ENCODE data around the gene DGKG.

Gene DGKG

DNA sequence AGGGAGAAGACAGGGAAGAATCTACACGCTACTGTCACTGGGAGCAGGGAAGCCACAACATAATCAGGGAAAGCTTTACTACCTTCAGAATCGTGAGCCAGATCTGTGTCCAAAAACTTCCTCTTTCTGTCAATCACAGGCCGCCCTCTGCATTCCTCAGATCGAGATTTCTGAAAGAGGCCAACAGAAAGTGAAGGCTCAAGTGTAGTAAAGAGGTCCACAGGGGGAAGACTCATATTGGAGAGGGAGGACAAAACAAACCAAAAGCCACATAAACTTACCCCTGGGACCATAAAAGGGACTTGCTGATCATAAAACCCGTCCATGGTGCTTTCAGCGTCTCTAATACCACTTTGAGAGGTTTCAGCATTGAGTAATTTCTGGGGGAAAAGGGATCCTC, 256.5 kb downstream of the DGKG start:
- TF ChIP-seq CTCF (conservative IDR thresholded peaks at IDR 0.05; ENCODE audit: low read length) (no peak), EZH2phosphoT487 (IDR thresholded peaks at IDR 0.05; ENCODE audit: borderline replicate concordance) (no peak)
- H4K20me1 ChIP-seq (ENCODE audit: insufficient read depth, low read length, poor library complexity, severe bottlenecking), result peaks cover 7% of the 10 kb centered on the region
- no peak overlapping the region for H2AFZ ChIP-seq (ENCODE audit: low read length)
- no peaks in the 10 kb centered on the region for H3K9me2 ChIP-seq (replicated peaks; ENCODE audit: low read depth, low read length)
- peak overlapping the region; percentile 7 for H3K4me2 ChIP-seq (ENCODE audit: low read depth, low read length, poor library complexity, severe bottlenecking)
- H3F3A ChIP-seq (ENCODE audit: low read depth), result no peaks in the 10 kb centered on the region
- H3K4me3 ChIP-seq (ENCODE audit: low read length, poor library complexity, severe bottlenecking), result no peak overlapping the region
- H3K79me2 ChIP-seq (ENCODE audit: insufficient read depth, low read length), result no peaks in the 10 kb centered on the region
- peaks cover 7% of the 10 kb centered on the region for H3K27me3 ChIP-seq (ENCODE audit: insufficient read depth, low read length, poor library complexity, severe bottlenecking)
- peaks cover 50% of the 10 kb centered on the region for H3K4me1 ChIP-seq (ENCODE audit: insufficient read depth, low read length, poor library complexity, severe bottlenecking)
- H3K9me3 ChIP-seq (ENCODE audit: insufficient read depth, low read depth, low read length), result no peaks in the 10 kb centered on the region
- H3K36me3 ChIP-seq (ENCODE audit: insufficient read depth, low read length), result no peaks in the 10 kb centered on the region
- H3K9ac ChIP-seq (ENCODE audit: low read depth, low read length, poor library complexity, severe bottlenecking), result no peak overlapping the region

GRCh38 chr3:186102687-186103086, 259.3 kb downstream of the DGKG start:
- no peaks in the 10 kb centered on the region for H3K27me3 ChIP-seq (ENCODE audit: insufficient read depth, low read length, poor library complexity, severe bottlenecking)
- H3K4me3 ChIP-seq (ENCODE audit: low read length, poor library complexity, severe bottlenecking), result no peak overlapping the region
- no peak for TF ChIP-seq CTCF (conservative IDR thresholded peaks at IDR 0.05; ENCODE audit: low read length)
- TF ChIP-seq EZH2phosphoT487 (IDR thresholded peaks at IDR 0.05; ENCODE audit: borderline replicate concordance), result no peak
- H3K9ac ChIP-seq (ENCODE audit: low read depth, low read length, poor library complexity, severe bottlenecking), result no peak overlapping the region
- no peak overlapping the region for H3K4me2 ChIP-seq (ENCODE audit: low read depth, low read length, poor library complexity, severe bottlenecking)
- H3K4me1 ChIP-seq (ENCODE audit: insufficient read depth, low read length, poor library complexity, severe bottlenecking), result peaks cover 38% of the 10 kb centered on the region
- no peaks in the 10 kb centered on the region for H3K9me2 ChIP-seq (replicated peaks; ENCODE audit: low read depth, low read length)
- H3K79me2 ChIP-seq (ENCODE audit: insufficient read depth, low read length), result no peaks in the 10 kb centered on the region
- H3K36me3 ChIP-seq (ENCODE audit: insufficient read depth, low read length), result no peaks in the 10 kb centered on the region
- no peaks in the 10 kb centered on the region for H4K20me1 ChIP-seq (ENCODE audit: insufficient read depth, low read length, poor library complexity, severe bottlenecking)
- H2AFZ ChIP-seq (ENCODE audit: low read length), result no peak overlapping the region
- no peaks in the 10 kb centered on the region for H3K9me3 ChIP-seq (ENCODE audit: insufficient read depth, low read depth, low read length)
- H3F3A ChIP-seq (ENCODE audit: low read depth), result no peaks in the 10 kb centered on the region

- Histone ChIP-seq H3K27me3 (ENCODE audit: insufficient read depth, low read length, poor library complexity, severe bottlenecking) (no peaks in the 10 kb centered on the region), H3K4me1 (ENCODE audit: insufficient read depth, low read length, poor library complexity, severe bottlenecking) (peaks cover 37% of the 10 kb centered on the region), H3K9me3 (ENCODE audit: insufficient read depth, low read depth, low read length) (no peaks in the 10 kb centered on the region), H2AFZ (ENCODE audit: low read length) (no peak overlapping the region), H3K9me2 (replicated peaks; ENCODE audit: low read depth, low read length) (no peaks in the 10 kb centered on the region), H3K36me3 (ENCODE audit: insufficient read depth, low read length) (no peaks in the 10 kb centered on the region), H3K4me2 (ENCODE audit: low read depth, low read length, poor library complexity, severe bottlenecking) (no peak overlapping the region), H4K20me1 (ENCODE audit: insufficient read depth, low read length, poor library complexity, severe bottlenecking) (no peaks in the 10 kb centered on the region), H3K4me3 (ENCODE audit: low read length, poor library complexity, severe bottlenecking) (no peak overlapping the region), H3F3A (ENCODE audit: low read depth) (no peaks in the 10 kb centered on the region), H3K79me2 (ENCODE audit: insufficient read depth, low read length) (no peaks in the 10 kb centered on the region), H3K9ac (ENCODE audit: low read depth, low read length, poor library complexity, severe bottlenecking) (no peak overlapping the region)
- TF ChIP-seq CTCF (conservative IDR thresholded peaks at IDR 0.05; ENCODE audit: low read length) (no peak), EZH2phosphoT487 (IDR thresholded peaks at IDR 0.05; ENCODE audit: borderline replicate concordance) (no peak)
These were observed 261.6 kb downstream of the DGKG start for GRCh38 chr3:186100398-186100797.
